ENCODE measurements around the gene PDE4B. TPM values are rescaled to one million over a fixed set of nuclear protein-coding genes. Genes with fewer than 3 reads are reported as not detected.

PDE4B gene
- total and polyA plus RNA-seq, 10 of the 15 experiments (the other 5 are each of a cell fraction or from before 2014, with no cell fraction given) = 3.0 to 13.2 (median 5.7) TPM

DNA sequence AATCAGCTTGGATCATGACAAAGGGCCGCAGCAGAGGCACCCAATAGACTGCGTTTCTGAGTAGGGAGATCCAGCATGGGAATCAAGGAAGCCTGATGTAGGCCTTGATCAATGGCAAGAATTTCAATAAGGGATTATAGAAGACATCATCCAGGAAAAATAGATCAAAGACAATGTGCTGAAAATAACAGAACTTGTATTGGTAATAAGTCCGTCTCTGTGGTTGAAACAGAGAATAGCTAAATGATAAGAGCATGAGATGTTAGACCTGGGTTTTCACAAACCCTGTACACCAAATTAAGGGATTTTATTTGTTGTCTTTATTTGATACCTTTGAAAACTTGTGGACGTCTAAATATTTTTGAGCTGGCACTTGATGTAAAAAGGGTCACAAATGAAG, 513.2 kb downstream of the PDE4B start (continued):
- peak; percentile 77; the same call in 1 of the 2 replicates for TF ChIP-seq TCF7 (IDR thresholded peaks at IDR 0.05; ENCODE audit: borderline replicate concordance)

- no peaks in the 10 kb centered on the region for H3K36me3 ChIP-seq (ENCODE audit: control insufficient read depth in 2 of 2, insufficient read depth in 2 of 2, low read length in 1 of 2)
- RAD21 ChIA-PET (ENCODE audit: unreplicated experiment) = no interaction called here
- TF ChIP-seq E2F4 (IDR thresholded peaks at IDR 0.05; ENCODE audit: low read depth, low read length) = no peak
- no peak for DNase-seq (ENCODE audit: low read depth, low spot score)
- no peaks in the 10 kb centered on the region for H3K9me3 ChIP-seq (replicated peaks; ENCODE audit: control insufficient read depth, insufficient read depth, low read length)
- H3K4me2 ChIP-seq (ENCODE audit: control insufficient read depth, insufficient read depth) = no peak overlapping the region
- H3K79me2 ChIP-seq (ENCODE audit: control insufficient read depth, insufficient read depth, low read length) = no peaks in the 10 kb centered on the region
- H4K20me1 ChIP-seq (ENCODE audit: control insufficient read depth, insufficient read depth) = no peaks in the 10 kb centered on the region
- intact Hi-C loops (cut with micrococcal nuclease; ENCODE audit: unreplicated experiment) (no loop called here), in situ Hi-C loops (cut with MboI) (no loop called here)
- H3K4me3 ChIP-seq = no peak overlapping the region
- H3K4me1 ChIP-seq (ENCODE audit: control insufficient read depth, insufficient read depth, low read length) = peaks cover 3% of the 10 kb centered on the region; the same call in 1 of the 2 replicates
- H3K27ac ChIP-seq (ENCODE audit: control insufficient read depth, insufficient read depth) = no peak overlapping the region
- CTCF ChIA-PET = interaction anchor here (0.7 to 1.2 kb wide), 2 partner anchors 11 to 18 kb away, joined by 3 to 4 read pairs; no protein-coding TSS in a partner anchor
- ATAC-seq = no peak
- H3K9ac ChIP-seq (ENCODE audit: control insufficient read depth, insufficient read depth, low read length) = no peak overlapping the region
- no TSS peak for BruUV-seq (replicated peaks)
- H3K27me3 ChIP-seq (replicated peaks in 1 of 2; ENCODE audit: control insufficient read depth in 2 of 2, insufficient read depth in 2 of 2, low read length in 1 of 2) = no peaks in the 10 kb centered on the region
- 89% methylated on average over 5 of the region's 5 CpGs for WGBS (ENCODE audit: insufficient coverage, insufficient replicate concordance, low lambda C conversion rate, missing lambda C conversion rate)
- SMC1A ChIA-PET (ENCODE audit: uncharacterized antibody, unreplicated experiment) = interaction anchor here (15.7 kb wide), 1 partner anchor 20 kb away, joined by 209 read pairs; no protein-coding TSS in a partner anchor
- no peak for FAIRE-seq
- POLR2A ChIA-PET = no interaction called here
- no peak overlapping the region for H2AFZ ChIP-seq (ENCODE audit: control insufficient read depth, low read depth, low read length)
Measured at GRCh38 chr1:66309006-66309741, 516.5 kb downstream of the PDE4B start.

DNA sequence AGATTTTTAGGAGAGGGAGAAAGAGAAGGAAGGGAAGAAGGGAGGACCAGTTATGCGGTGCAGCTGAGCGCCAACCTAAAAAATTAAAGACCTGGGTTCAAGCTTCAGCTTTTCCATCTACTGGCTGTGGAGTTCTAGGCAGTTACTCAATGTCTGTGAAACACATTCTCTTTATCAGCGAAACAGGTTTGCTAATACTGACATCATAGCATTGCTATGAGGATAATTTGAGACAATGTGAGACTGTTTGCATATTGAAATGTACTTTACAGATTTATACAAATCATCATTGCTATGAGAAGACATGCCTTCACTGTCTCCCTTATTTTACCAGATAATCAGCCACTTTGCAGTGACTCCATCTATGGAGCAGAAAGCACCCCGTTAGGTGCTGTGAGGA, 518.4 kb downstream of the PDE4B start:
- no peak for ATAC-seq
- Histone ChIP-seq H3K4me3 (no peak overlapping the region), H2AFZ (ENCODE audit: control insufficient read depth, low read depth, low read length) (no peak overlapping the region), H3K4me1 (ENCODE audit: control insufficient read depth, insufficient read depth, low read length) (no peaks in the 10 kb centered on the region), H3K79me2 (ENCODE audit: control insufficient read depth, insufficient read depth, low read length) (no peaks in the 10 kb centered on the region), H3K9ac (ENCODE audit: control insufficient read depth, insufficient read depth, low read length) (no peak overlapping the region), H3K36me3 (ENCODE audit: control insufficient read depth in 2 of 2, insufficient read depth in 2 of 2, low read length in 1 of 2) (no peaks in the 10 kb centered on the region), H3K27ac (ENCODE audit: control insufficient read depth, insufficient read depth) (no peak overlapping the region), H3K4me2 (ENCODE audit: control insufficient read depth, insufficient read depth) (no peak overlapping the region), H4K20me1 (ENCODE audit: control insufficient read depth, insufficient read depth) (no peaks in the 10 kb centered on the region), H3K9me3 (replicated peaks; ENCODE audit: control insufficient read depth, insufficient read depth, low read length) (no peaks in the 10 kb centered on the region), H3K27me3 (replicated peaks in 1 of 2; ENCODE audit: control insufficient read depth in 2 of 2, insufficient read depth in 2 of 2, low read length in 1 of 2) (no peaks in the 10 kb centered on the region)
- no peak for FAIRE-seq
- DNase-seq (ENCODE audit: low read depth, low spot score) = no peak
- intact Hi-C loops (cut with micrococcal nuclease; ENCODE audit: unreplicated experiment) = no loop called here
- in situ Hi-C loops (cut with MboI) = no loop called here
- POLR2A ChIA-PET = no interaction called here
- SMC1A ChIA-PET (ENCODE audit: uncharacterized antibody, unreplicated experiment) = interaction anchor here (1.2 to 1.4 kb wide), 2 partner anchors 9 to 15 kb away, joined by 3 to 4 read pairs; no protein-coding TSS in a partner anchor
- RAD21 ChIA-PET (ENCODE audit: unreplicated experiment) = no interaction called here
- CTCF ChIA-PET = no interaction called here
- no TSS peak for BruUV-seq (replicated peaks)
- WGBS (ENCODE audit: insufficient coverage, insufficient replicate concordance, low lambda C conversion rate, missing lambda C conversion rate) = 96% methylated on average over 4 of the region's 4 CpGs
- TF ChIP-seq ZNF622 (IDR thresholded peaks at IDR 0.05) (no peak), POLR2A (IDR thresholded peaks at IDR 0.05; ENCODE audit: low read depth, low read length) (no peak), BRCA1 (IDR thresholded peaks at IDR 0.05; ENCODE audit: low read depth, low read length) (no peak), NFYA (IDR thresholded peaks at IDR 0.05; ENCODE audit: borderline replicate concordance, low read depth, low read length) (no peak)
- TF ChIP-seq, protein P1, sequence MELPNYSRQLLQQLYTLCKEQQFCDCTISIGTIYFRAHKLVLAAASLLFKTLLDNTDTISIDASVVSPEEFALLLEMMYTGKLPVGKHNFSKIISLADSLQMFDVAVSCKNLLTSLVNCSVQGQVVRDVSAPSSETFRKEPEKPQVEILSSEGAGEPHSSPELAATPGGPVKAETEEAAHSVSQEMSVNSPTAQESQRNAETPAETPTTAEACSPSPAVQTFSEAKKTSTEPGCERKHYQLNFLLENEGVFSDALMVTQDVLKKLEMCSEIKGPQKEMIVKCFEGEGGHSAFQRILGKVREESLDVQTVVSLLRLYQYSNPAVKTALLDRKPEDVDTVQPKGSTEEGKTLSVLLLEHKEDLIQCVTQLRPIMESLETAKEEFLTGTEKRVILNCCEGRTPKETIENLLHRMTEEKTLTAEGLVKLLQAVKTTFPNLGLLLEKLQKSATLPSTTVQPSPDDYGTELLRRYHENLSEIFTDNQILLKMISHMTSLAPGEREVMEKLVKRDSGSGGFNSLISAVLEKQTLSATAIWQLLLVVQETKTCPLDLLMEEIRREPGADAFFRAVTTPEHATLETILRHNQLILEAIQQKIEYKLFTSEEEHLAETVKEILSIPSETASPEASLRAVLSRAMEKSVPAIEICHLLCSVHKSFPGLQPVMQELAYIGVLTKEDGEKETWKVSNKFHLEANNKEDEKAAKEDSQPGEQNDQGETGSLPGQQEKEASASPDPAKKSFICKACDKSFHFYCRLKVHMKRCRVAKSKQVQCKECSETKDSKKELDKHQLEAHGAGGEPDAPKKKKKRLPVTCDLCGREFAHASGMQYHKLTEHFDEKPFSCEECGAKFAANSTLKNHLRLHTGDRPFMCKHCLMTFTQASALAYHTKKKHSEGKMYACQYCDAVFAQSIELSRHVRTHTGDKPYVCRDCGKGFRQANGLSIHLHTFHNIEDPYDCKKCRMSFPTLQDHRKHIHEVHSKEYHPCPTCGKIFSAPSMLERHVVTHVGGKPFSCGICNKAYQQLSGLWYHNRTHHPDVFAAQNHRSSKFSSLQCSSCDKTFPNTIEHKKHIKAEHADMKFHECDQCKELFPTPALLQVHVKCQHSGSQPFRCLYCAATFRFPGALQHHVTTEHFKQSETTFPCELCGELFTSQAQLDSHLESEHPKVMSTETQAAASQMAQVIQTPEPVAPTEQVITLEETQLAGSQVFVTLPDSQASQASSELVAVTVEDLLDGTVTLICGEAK (IDR thresholded peaks at IDR 0.05; ENCODE audit: borderline replicate concordance) = no peak
- TF ChIP-seq, protein P2, sequence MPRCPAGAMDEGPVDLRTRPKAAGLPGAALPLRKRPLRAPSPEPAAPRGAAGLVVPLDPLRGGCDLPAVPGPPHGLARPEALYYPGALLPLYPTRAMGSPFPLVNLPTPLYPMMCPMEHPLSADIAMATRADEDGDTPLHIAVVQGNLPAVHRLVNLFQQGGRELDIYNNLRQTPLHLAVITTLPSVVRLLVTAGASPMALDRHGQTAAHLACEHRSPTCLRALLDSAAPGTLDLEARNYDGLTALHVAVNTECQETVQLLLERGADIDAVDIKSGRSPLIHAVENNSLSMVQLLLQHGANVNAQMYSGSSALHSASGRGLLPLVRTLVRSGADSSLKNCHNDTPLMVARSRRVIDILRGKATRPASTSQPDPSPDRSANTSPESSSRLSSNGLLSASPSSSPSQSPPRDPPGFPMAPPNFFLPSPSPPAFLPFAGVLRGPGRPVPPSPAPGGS (IDR thresholded peaks at IDR 0.05; ENCODE audit: borderline replicate concordance, insufficient read depth, low read depth, low read length, poor library complexity, severe bottlenecking) = no peak

Measured in GM12878 (cell line).